HG03469 (cell line): ENCODE results near the gene C11orf42.

ENCODE experiments used
- ATAC-seq: cut with Tn5 transposase; IDR thresholded peaks from one replicate; pipeline ENCODE4 v1.9.1; 2021; ENCODE audit warnings: mild to moderate bottlenecking, moderate library complexity, moderate number of reproducible peaks; ENCODE audit not compliant: unreplicated experiment

Gene C11orf42

GRCh38 chr11:6251990-6252473 lies 46.7 kb downstream of the C11orf42 start:
- no peak for ATAC-seq

GRCh38 chr11:6253197-6253596 lies 47.8 kb downstream of the C11orf42 start:
- no peak for ATAC-seq

- ATAC-seq = no peak
These were observed 52.8 kb downstream of the C11orf42 start for GRCh38 chr11:6258141-6258540.

GRCh38 chr11:6258571-6259081 lies 53.3 kb downstream of the C11orf42 start:
- no peak for ATAC-seq

- ATAC-seq = no peak
These were observed 54.9 kb downstream of the C11orf42 start for GRCh38 chr11:6260207-6260726.
